ENCODE measurements around the gene AUTS2.

DNA sequence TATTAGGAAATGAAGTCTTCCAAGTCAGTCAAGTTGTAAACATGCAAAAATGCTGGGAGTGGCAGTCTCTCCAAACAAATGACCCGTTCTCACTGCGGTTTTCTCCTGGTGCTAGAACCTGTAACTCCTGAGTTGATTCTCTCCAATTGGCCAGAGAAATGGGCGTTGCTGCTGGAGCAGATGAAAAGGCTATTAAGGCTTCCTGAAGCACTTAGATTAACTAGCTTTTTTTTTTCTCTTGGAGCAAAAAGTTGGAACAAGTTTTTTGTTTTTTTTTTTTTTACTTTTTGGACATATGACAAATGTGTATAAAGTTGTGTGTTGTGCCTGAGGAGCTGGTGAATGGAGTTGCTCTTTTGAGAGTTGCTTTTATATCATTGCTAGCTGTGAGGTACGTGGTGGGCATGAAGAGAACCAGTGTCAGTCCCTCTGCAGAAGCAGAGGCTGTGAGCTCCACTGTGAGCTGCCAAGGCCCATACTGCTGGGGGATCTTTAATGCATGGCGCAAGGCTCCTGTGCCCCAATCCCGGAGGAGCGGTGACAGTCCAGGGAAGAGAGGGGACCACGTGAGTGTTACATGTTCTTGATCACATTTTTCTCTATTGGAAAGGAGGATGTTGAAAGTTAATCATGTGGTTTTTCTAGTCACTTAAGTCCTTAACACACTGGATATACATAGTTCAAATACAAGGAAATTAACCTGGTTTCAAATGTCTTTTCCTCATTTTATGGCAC is 1140.0 kb downstream of the AUTS2 start:
- TF ChIP-seq, protein P1, sequence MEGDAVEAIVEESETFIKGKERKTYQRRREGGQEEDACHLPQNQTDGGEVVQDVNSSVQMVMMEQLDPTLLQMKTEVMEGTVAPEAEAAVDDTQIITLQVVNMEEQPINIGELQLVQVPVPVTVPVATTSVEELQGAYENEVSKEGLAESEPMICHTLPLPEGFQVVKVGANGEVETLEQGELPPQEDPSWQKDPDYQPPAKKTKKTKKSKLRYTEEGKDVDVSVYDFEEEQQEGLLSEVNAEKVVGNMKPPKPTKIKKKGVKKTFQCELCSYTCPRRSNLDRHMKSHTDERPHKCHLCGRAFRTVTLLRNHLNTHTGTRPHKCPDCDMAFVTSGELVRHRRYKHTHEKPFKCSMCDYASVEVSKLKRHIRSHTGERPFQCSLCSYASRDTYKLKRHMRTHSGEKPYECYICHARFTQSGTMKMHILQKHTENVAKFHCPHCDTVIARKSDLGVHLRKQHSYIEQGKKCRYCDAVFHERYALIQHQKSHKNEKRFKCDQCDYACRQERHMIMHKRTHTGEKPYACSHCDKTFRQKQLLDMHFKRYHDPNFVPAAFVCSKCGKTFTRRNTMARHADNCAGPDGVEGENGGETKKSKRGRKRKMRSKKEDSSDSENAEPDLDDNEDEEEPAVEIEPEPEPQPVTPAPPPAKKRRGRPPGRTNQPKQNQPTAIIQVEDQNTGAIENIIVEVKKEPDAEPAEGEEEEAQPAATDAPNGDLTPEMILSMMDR (IDR thresholded peaks at IDR 0.05), result no peak
- TF ChIP-seq EP300 (IDR thresholded peaks at IDR 0.05; ENCODE audit: low read depth), result no peak
- no peak for TF ChIP-seq POLR2A (IDR thresholded peaks at IDR 0.05)
